SK-N-SH (cell line): ENCODE measurements around the gene OLFM4. TPM values are rescaled to one million over a fixed set of nuclear protein-coding genes. Genes with fewer than 3 reads are reported as not detected.

Experiments used
- CTCF ChIA-PET: fragments of 300-600, 350-600 bp; formaldehyde crosslinking; extraction: SDS; loops from one replicate; lab custom pipeline; 2021; lab: Yijun Ruan, JAX
- POLR2A ChIA-PET: fragments of 350-600 bp; sonication (Branson Sonifier 250); formaldehyde crosslinking; extraction: SDS; loops from one replicate; lab custom pipeline; 2020; ENCODE audit warnings: antibody characterized with exemption, inconsistent platforms; lab: Yijun Ruan, JAX
- DNase-seq: peaks from one replicate; pipeline ENCODE4 v3.0.0; 2012
- H2AFZ ChIP-seq: fragments of 200-600 bp; sonication (generic); 2 replicates; pipeline ENCODE4 v1.8.1; 2016; ENCODE audit warnings: antibody characterized with exemption, mild to moderate bottlenecking, low read depth
- H3F3A ChIP-seq: fragments of 200-600 bp; sonication (generic); replicated peaks from 2 replicates; pipeline ENCODE3; 2016; ENCODE audit warnings: antibody characterized with exemption, mild to moderate bottlenecking; ENCODE audit not compliant: insufficient read depth
- H3K27ac ChIP-seq, 2 experiments: fragments of 200-500 bp in 1 of 2; fragments of 200-600 bp in 1 of 2; sonication (Bioruptor generic) in 1 of 2; sonication (generic), shearing (Covaris generic) in 1 of 2; 2 replicates each; pipeline versions ENCODE4 v1.5.1 to v1.6.1; 2014 to 2016; ENCODE audit warnings: low read depth in 2 of 2, inconsistent platforms in 1 of 2, low read length in 1 of 2, mild to moderate bottlenecking in 1 of 2, mixed read lengths in 1 of 2
- H3K27me3 ChIP-seq: fragments of 200-600 bp; sonication (generic), shearing (Covaris generic); 2 replicates; pipeline ENCODE4 v1.6.1; 2016; ENCODE audit warnings: mixed run types; ENCODE audit not compliant: insufficient read depth
- H3K36me3 ChIP-seq, 2 experiments: fragments of 200-500 bp in 1 of 2; fragments of 200-600 bp in 1 of 2; sonication (Bioruptor generic) in 1 of 2; sonication (generic) in 1 of 2; replicated peaks in 1 of 2; 2 replicates each; pipeline versions ENCODE3 to v1.5.1; 2014 to 2016; ENCODE audit warnings: low read length in 1 of 2, mild to moderate bottlenecking in 1 of 2; ENCODE audit not compliant: insufficient read depth in 2 of 2, control insufficient read depth in 1 of 2
- H3K4me1 ChIP-seq, 2 experiments: fragments of 200-500 bp in 1 of 2; fragments of 200-600 bp in 1 of 2; sonication (Bioruptor generic) in 1 of 2; sonication (generic), shearing (Covaris generic) in 1 of 2; 2 replicates each; pipeline versions ENCODE4 v1.5.1 to v1.6.1; 2014 to 2016; ENCODE audit warnings: low read depth in 1 of 2, low read length in 1 of 2, mixed run types in 1 of 2; ENCODE audit not compliant: insufficient read depth in 2 of 2, control insufficient read depth in 1 of 2
- H3K4me2 ChIP-seq: fragments of 200-600 bp; sonication (generic), shearing (Covaris generic); 2 replicates; pipeline ENCODE4 v1.6.1; 2017; ENCODE audit warnings: mixed run types
- H3K4me3 ChIP-seq, 2 experiments: fragments of 200-500 bp in 1 of 2; fragments of 200-600 bp in 1 of 2; sonication (Bioruptor generic) in 1 of 2; sonication (generic), shearing (Covaris generic) in 1 of 2; 2 replicates each; pipeline versions ENCODE4 v1.5.1 to v1.8.1; 2014 to 2016; ENCODE audit warnings: low read depth in 2 of 2, inconsistent platforms in 1 of 2, low read length in 1 of 2, mild to moderate bottlenecking in 1 of 2, mixed read lengths in 1 of 2, moderate library complexity in 1 of 2
- H3K79me2 ChIP-seq: fragments of 200-600 bp; sonication (generic); 2 replicates; pipeline ENCODE4 v1.8.1; 2017; ENCODE audit warnings: mild to moderate bottlenecking; ENCODE audit not compliant: insufficient read depth
- H3K9ac ChIP-seq: fragments of 200-600 bp; sonication (generic); 2 replicates; pipeline ENCODE4 v1.6.1; 2017; ENCODE audit warnings: mixed run types
- H3K9me2 ChIP-seq: fragments of 200-600 bp; sonication (generic); 2 replicates; pipeline ENCODE4 v1.6.1; 2017; ENCODE audit warnings: mixed run types
- H3K9me3 ChIP-seq: fragments of 200-600 bp; sonication (generic); 2 replicates; pipeline ENCODE4 v1.6.1; 2017; ENCODE audit warnings: mixed run types, mild to moderate bottlenecking, moderate library complexity
- H4K20me1 ChIP-seq: fragments of 200-600 bp; sonication (generic); 2 replicates; pipeline ENCODE4 v1.6.1; 2017; ENCODE audit warnings: mild to moderate bottlenecking, mixed run types; ENCODE audit not compliant: insufficient read depth
- CHD2 ChIP-seq: fragments of 150-350 bp; IDR thresholded peaks from 2 replicates; pipeline ENCODE4 v1.6.1; 2018; ENCODE audit warnings: low read length; ENCODE audit not compliant: partially characterized antibody
- EP300 ChIP-seq, 2 experiments: IDR thresholded peaks; 2 replicates each; pipeline versions ENCODE4 v1.4.0 to v1.6.1; 2012; ENCODE audit warnings: borderline replicate concordance in 1 of 2, low read depth in 1 of 2, low read length in 1 of 2
- FOSL2 ChIP-seq: IDR thresholded peaks from 2 replicates; pipeline ENCODE4 v1.4.0; 2012; ENCODE audit warnings: low read depth, mild to moderate bottlenecking, moderate library complexity, borderline replicate concordance
- FOXM1 ChIP-seq: IDR thresholded peaks from 2 replicates; pipeline ENCODE4 v1.4.0; 2012; ENCODE audit warnings: low read depth, mild to moderate bottlenecking
- GATA2 ChIP-seq: sonication (generic); formaldehyde crosslinking; IDR thresholded peaks from 2 replicates; pipeline ENCODE4 v1.5.0; 2020; ENCODE audit warnings: mild to moderate bottlenecking, missing genetic modification reagents
- JUND ChIP-seq: IDR thresholded peaks from 2 replicates; pipeline ENCODE4 v1.4.0; 2012
- MEF2A ChIP-seq: IDR thresholded peaks from 2 replicates; pipeline ENCODE4 v1.4.0; 2012; ENCODE audit warnings: low read depth, borderline replicate concordance
- NFIC ChIP-seq: IDR thresholded peaks from 2 replicates; pipeline ENCODE4 v1.4.0; 2012; ENCODE audit warnings: borderline replicate concordance
- POLR2AphosphoS5 ChIP-seq: IDR thresholded peaks from 2 replicates; pipeline ENCODE4 v1.6.1; 2012; ENCODE audit warnings: low read depth, low read length
- RAD21 ChIP-seq: IDR thresholded peaks from 2 replicates; pipeline ENCODE4 v1.6.1; 2012; ENCODE audit warnings: mild to moderate bottlenecking, low read length
- RCOR1 ChIP-seq: fragments of 150-350 bp; IDR thresholded peaks from 2 replicates; pipeline ENCODE4 v1.6.1; 2017; ENCODE audit warnings: antibody characterized with exemption, low read length
- REST ChIP-seq: IDR thresholded peaks from 2 replicates; pipeline ENCODE4 v1.6.1; 2012; ENCODE audit warnings: mild to moderate bottlenecking, low read depth, low read length, moderate library complexity
- RFX5 ChIP-seq: IDR thresholded peaks from 2 replicates; pipeline ENCODE4 v1.6.1; 2012; ENCODE audit warnings: mild to moderate bottlenecking, improper control_type of control experiment, low read length
- RXRA ChIP-seq: IDR thresholded peaks from 2 replicates; pipeline ENCODE4 v1.4.0; 2012; ENCODE audit warnings: low read depth, mild to moderate bottlenecking, borderline replicate concordance
- TAF1 ChIP-seq: IDR thresholded peaks from 2 replicates; pipeline ENCODE4 v1.6.1; 2012; ENCODE audit warnings: low read depth, mild to moderate bottlenecking, low read length, moderate library complexity, borderline replicate concordance
- TCF12 ChIP-seq: IDR thresholded peaks from 2 replicates; pipeline ENCODE4 v1.4.0; 2012
- TEAD4 ChIP-seq: IDR thresholded peaks from 2 replicates; pipeline ENCODE4 v1.4.0; 2012; ENCODE audit warnings: mild to moderate bottlenecking, borderline replicate concordance; ENCODE audit not compliant: insufficient read depth
- YY1 ChIP-seq: IDR thresholded peaks from 2 replicates; pipeline ENCODE4 v1.4.0; 2012; ENCODE audit warnings: low read depth, mild to moderate bottlenecking
- WGBS: methylation state at CpG from one replicate; pipeline ENCODE4 v1.1.6; 2017; ENCODE audit warnings: low lambda C conversion rate; 5-methylcytosine and 5-hydroxymethylcytosine counted together
- polyA plus RNA-seq, 3 experiments: library from polyadenylated mRNA; depleted of rRNA; stranded (reverse); fragments of >200 nt; gene quantifications; 2 replicates each; pipeline ENCODE4 v1.2.3, GENCODE V29; 2012
- TF ChIP-seq, protein P1 (sequence below): fragments of 150-350 bp; IDR thresholded peaks from 2 replicates; pipeline ENCODE4 v1.6.1; 2016; ENCODE audit warnings: mild to moderate bottlenecking, low read depth, low read length
- TF ChIP-seq, protein P2 (sequence below): IDR thresholded peaks from 2 replicates; pipeline ENCODE4; 2012
- TF ChIP-seq, protein P3 (sequence below): fragments of 200-600 bp; sonication (generic); IDR thresholded peaks from 2 replicates; pipeline ENCODE4 v1.6.1; 2017; ENCODE audit warnings: antibody characterized with exemption, mild to moderate bottlenecking, moderate library complexity

Gene OLFM4
- polyA plus RNA-seq, 1 of the 3 experiments (the other 2 are of a cell fraction) = not detected

- Histone ChIP-seq H3K4me1 (peaks cover 0 to 30% of the 10 kb centered on the region in 2 experiments; a peak in 2 of 4 replicates), H2AFZ (no peak overlapping the region), H3K79me2 (no peaks in the 10 kb centered on the region), H3K9ac (no peak overlapping the region), H3K27me3 (no peaks in the 10 kb centered on the region), H3K4me3 (no peak overlapping the region), H3F3A (no peaks in the 10 kb centered on the region), H3K9me3 (no peaks in the 10 kb centered on the region), H3K36me3 (no peaks in the 10 kb centered on the region), H4K20me1 (no peaks in the 10 kb centered on the region), H3K27ac (no peak overlapping the region; a peak in 1 of 4 replicates), H3K4me2 (no peak overlapping the region), H3K9me2 (no peaks in the 10 kb centered on the region)
- POLR2A ChIA-PET = no interaction called here
- DNase-seq = no peak
- 31% methylated on average over 4 of the region's 4 CpGs for WGBS
- TF ChIP-seq EP300 (IDR thresholded peaks at IDR 0.05; ENCODE audit: borderline replicate concordance in 1 of 2, low read depth in 1 of 2, low read length in 1 of 2) = no peak
- no peak for TF ChIP-seq CHD2
- TF ChIP-seq, protein P1, sequence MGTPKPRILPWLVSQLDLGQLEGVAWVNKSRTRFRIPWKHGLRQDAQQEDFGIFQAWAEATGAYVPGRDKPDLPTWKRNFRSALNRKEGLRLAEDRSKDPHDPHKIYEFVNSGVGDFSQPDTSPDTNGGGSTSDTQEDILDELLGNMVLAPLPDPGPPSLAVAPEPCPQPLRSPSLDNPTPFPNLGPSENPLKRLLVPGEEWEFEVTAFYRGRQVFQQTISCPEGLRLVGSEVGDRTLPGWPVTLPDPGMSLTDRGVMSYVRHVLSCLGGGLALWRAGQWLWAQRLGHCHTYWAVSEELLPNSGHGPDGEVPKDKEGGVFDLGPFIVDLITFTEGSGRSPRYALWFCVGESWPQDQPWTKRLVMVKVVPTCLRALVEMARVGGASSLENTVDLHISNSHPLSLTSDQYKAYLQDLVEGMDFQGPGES = no peak
- TF ChIP-seq RCOR1 = no peak
- TF ChIP-seq FOXM1 = no peak
- no peak for TF ChIP-seq TCF12
- TF ChIP-seq, protein P2, sequence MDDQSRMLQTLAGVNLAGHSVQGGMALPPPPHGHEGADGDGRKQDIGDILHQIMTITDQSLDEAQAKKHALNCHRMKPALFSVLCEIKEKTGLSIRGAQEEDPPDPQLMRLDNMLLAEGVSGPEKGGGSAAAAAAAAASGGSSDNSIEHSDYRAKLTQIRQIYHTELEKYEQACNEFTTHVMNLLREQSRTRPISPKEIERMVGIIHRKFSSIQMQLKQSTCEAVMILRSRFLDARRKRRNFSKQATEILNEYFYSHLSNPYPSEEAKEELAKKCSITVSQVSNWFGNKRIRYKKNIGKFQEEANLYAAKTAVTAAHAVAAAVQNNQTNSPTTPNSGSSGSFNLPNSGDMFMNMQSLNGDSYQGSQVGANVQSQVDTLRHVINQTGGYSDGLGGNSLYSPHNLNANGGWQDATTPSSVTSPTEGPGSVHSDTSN = no peak
- no peak for TF ChIP-seq RXRA
- no peak for TF ChIP-seq MEF2A
- no peak for TF ChIP-seq FOSL2
- TF ChIP-seq, protein P3, sequence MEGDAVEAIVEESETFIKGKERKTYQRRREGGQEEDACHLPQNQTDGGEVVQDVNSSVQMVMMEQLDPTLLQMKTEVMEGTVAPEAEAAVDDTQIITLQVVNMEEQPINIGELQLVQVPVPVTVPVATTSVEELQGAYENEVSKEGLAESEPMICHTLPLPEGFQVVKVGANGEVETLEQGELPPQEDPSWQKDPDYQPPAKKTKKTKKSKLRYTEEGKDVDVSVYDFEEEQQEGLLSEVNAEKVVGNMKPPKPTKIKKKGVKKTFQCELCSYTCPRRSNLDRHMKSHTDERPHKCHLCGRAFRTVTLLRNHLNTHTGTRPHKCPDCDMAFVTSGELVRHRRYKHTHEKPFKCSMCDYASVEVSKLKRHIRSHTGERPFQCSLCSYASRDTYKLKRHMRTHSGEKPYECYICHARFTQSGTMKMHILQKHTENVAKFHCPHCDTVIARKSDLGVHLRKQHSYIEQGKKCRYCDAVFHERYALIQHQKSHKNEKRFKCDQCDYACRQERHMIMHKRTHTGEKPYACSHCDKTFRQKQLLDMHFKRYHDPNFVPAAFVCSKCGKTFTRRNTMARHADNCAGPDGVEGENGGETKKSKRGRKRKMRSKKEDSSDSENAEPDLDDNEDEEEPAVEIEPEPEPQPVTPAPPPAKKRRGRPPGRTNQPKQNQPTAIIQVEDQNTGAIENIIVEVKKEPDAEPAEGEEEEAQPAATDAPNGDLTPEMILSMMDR = no peak
- TF ChIP-seq NFIC = no peak
- no peak for TF ChIP-seq JUND
- no peak for TF ChIP-seq YY1
- TF ChIP-seq, all 33 proteins: peak for 0
- CTCF ChIA-PET = interaction anchor here (0.6 to 2.5 kb wide), 14 partner anchors 9 to 381 kb away, joined by 3 to 20 read pairs (median 4); partner anchors contain the start of gene PCDH8
Observed at GRCh38 chr13:53069800-53070199, 41.2 kb downstream of the OLFM4 start.

- POLR2A ChIA-PET = no interaction called here
- no peak for TF ChIP-seq RFX5
- TF ChIP-seq RXRA = no peak
- TF ChIP-seq REST = no peak
- no peak for TF ChIP-seq TEAD4
- TF ChIP-seq TAF1 = no peak
- no peak for TF ChIP-seq FOXM1
- TF ChIP-seq NFIC = no peak
- TF ChIP-seq JUND = no peak
- TF ChIP-seq TCF12 = no peak
- TF ChIP-seq MEF2A = no peak
- no peak for TF ChIP-seq POLR2AphosphoS5
- no peak for TF ChIP-seq GATA2
- no peak for TF ChIP-seq FOSL2
- no peak for TF ChIP-seq RAD21
Observed at GRCh38 chr13:53073711-53074110, 45.1 kb downstream of the OLFM4 start.

More at GRCh38 chr13:53073711-53074110, 45.1 kb downstream of the OLFM4 start:
- Histone ChIP-seq H3K4me3 (no peak overlapping the region), H2AFZ (no peak overlapping the region), H3K27me3 (no peaks in the 10 kb centered on the region), H3K27ac (peak overlapping the region in 1 of 2 experiments; percentile 79; a peak in 1 of 4 replicates), H3K9ac (no peak overlapping the region), H3K4me2 (no peak overlapping the region), H3K4me1 (peaks cover 0 to 23% of the 10 kb centered on the region in 2 experiments; a peak in 2 of 4 replicates), H3K36me3 (no peaks in the 10 kb centered on the region), H3K79me2 (no peaks in the 10 kb centered on the region), H3K9me2 (no peaks in the 10 kb centered on the region), H3F3A (no peaks in the 10 kb centered on the region), H4K20me1 (no peaks in the 10 kb centered on the region), H3K9me3 (no peaks in the 10 kb centered on the region)
- CTCF ChIA-PET = interaction anchor here (0.8 to 3.5 kb wide), 7 partner anchors 11 to 408 kb away, joined by 3 to 19 read pairs (median 5); no protein-coding TSS in a partner anchor
- WGBS = 0% methylated on average over 1 of the region's 1 CpG
- DNase-seq = no peak
